HUDEP-2 (cell line): ENCODE measurements around the gene MAT1A.
"Not testable (repeated sequence)": the region's sequence is repeated elsewhere in the genome, so short reads cannot be mapped to it uniquely, and the experiment has no call there.

ENCODE experiments used
- DNase-seq, 76 experiments: peaks; one replicate each; lab custom pipeline; 2025; ENCODE audit not compliant: unreplicated experiment in 76 of 76; lab: John Stamatoyannopoulos, UW

Gene MAT1A

GRCh38 chr10:80289451-80290287, at the start of gene MAT1A:
Gene MAT1A (minus strand): TSS chr10:80289658. CDS start chr10:80289423, 235 bp downstream.
- no peak for DNase-seq

- DNase-seq = no peak
Measured at GRCh38 chr10:80333983-80334382, 44.5 kb upstream of the MAT1A start.

GRCh38 chr10:80324891-80325364, 35.5 kb upstream of the MAT1A start:
- no peak for DNase-seq

- DNase-seq = no peak
Measured at GRCh38 chr10:80324086-80324485, 34.6 kb upstream of the MAT1A start.

GRCh38 chr10:80323311-80323710, 33.9 kb upstream of the MAT1A start:
- DNase-seq = no peak

GRCh38 chr10:80322711-80323110, 33.3 kb upstream of the MAT1A start:
- DNase-seq = no peak

- DNase-seq = no peak
Measured at GRCh38 chr10:80322158-80322557, 32.7 kb upstream of the MAT1A start.

GRCh38 chr10:80321183-80321582, 31.7 kb upstream of the MAT1A start:
- DNase-seq = no peak

- DNase-seq = no peak
Measured at GRCh38 chr10:80320377-80320776, 30.9 kb upstream of the MAT1A start.

- DNase-seq = no peak
Measured at GRCh38 chr10:80319725-80320290, 30.4 kb upstream of the MAT1A start.

GRCh38 chr10:80319318-80319717, 29.9 kb upstream of the MAT1A start:
- no peak for DNase-seq

GRCh38 chr10:80318742-80319141, 29.3 kb upstream of the MAT1A start:
- no peak for DNase-seq

- DNase-seq = no peak
Measured at GRCh38 chr10:80315391-80315790, 25.9 kb upstream of the MAT1A start.

- no peak for DNase-seq
Measured at GRCh38 chr10:80313523-80313922, 24.1 kb upstream of the MAT1A start.

- DNase-seq = not testable (repeated sequence)
Measured at GRCh38 chr10:80305989-80306388, 16.5 kb upstream of the MAT1A start.

- DNase-seq = no peak
Measured at GRCh38 chr10:80296942-80297341, 7.5 kb upstream of the MAT1A start.

GRCh38 chr10:80292607-80293239, 3.3 kb upstream of the MAT1A start:
- DNase-seq = no peak

- no peak for DNase-seq
Measured at GRCh38 chr10:80290474-80291220, 1.2 kb upstream of the MAT1A start.

- DNase-seq = no peak
Measured at GRCh38 chr10:80288849-80289248, 609 bp downstream of the MAT1A start.

- DNase-seq = no peak
Measured at GRCh38 chr10:80284522-80284921, 4.9 kb downstream of the MAT1A start.
